ENCODE data around the gene NCOA1. TPM values are rescaled to one million over a fixed set of nuclear protein-coding genes. Genes with fewer than 3 reads are reported as not detected.

NCOA1 gene
- total and polyA plus RNA-seq, 12 donors, result 8.6 to 36.7 (median 32.0) TPM

GRCh38 chr2:24491542-24492420 is 727 bp downstream of the NCOA1 start:
- DNase-seq (peak; percentile 62 to 72), ATAC-seq (peak; percentile 44 to 67 (median 60))
- intact Hi-C loops (cut with DNase I), result loop anchor here in 4 of 10 donors (1.0 to 10.0 kb wide), 6 partner anchors 54 to 336 kb away; partner anchors contain the start of genes CENPO (in 1 of the 4) and PTRHD1 (in 1 of the 4)
- no peaks in the 10 kb centered on the region for H3K27me3 ChIP-seq
- H3K9me3 ChIP-seq, result no peaks in the 10 kb centered on the region
- H3K4me1 ChIP-seq, result peaks cover 4 to 54% (median 41%) of the 10 kb centered on the region in 9 donors
- H3K4me3 ChIP-seq, result peak overlapping the region; percentile 63 to 97 (median 88)
- no peaks in the 10 kb centered on the region for H3K36me3 ChIP-seq
- H3K27ac ChIP-seq, result peak overlapping the region; percentile 82 to 98 (median 94)
- TF ChIP-seq CTCF (IDR thresholded peaks at IDR 0.05), result peak in 1 of 9 donors; percentile 17
- 0% methylated on average over 82 to 94 of the region's 100 CpGs for WGBS, 2 donors

- Histone ChIP-seq H3K4me3 (peak overlapping the region; percentile 63 to 97 (median 88)), H3K27me3 (no peaks in the 10 kb centered on the region), H3K27ac (peak overlapping the region in 9 of 10 donors; percentile 82 to 98 (median 95)), H3K36me3 (no peaks in the 10 kb centered on the region), H3K9me3 (no peaks in the 10 kb centered on the region), H3K4me1 (peaks cover 4 to 63% (median 44%) of the 10 kb centered on the region in 9 donors)
- no peak for TF ChIP-seq CTCF (IDR thresholded peaks at IDR 0.05)
- WGBS, 2 donors, result 9 to 12% methylated on average over 16 of the region's 16 CpGs
- peak in 1 of 2 donors; percentile 22 for DNase-seq
- intact Hi-C loops (cut with DNase I), result loop anchor here in 4 of 10 donors (5.0 to 10.0 kb wide), 5 partner anchors 55 to 335 kb away; partner anchors contain the start of genes CENPO (in 1 of the 4) and PTRHD1 (in 1 of the 4)
- ATAC-seq, result peak in 6 of 8 donors; percentile 4 to 42 (median 24)
These were observed 1.6 kb downstream of the NCOA1 start for GRCh38 chr2:24492421-24493279.

GRCh38 chr2:24493713-24494112 is 2.7 kb downstream of the NCOA1 start:
- WGBS, 2 donors, result 59 to 61% methylated on average over 1 of the region's 1 CpG

More at GRCh38 chr2:24493713-24494112, 2.7 kb downstream of the NCOA1 start:
- ATAC-seq (no peak), DNase-seq (no peak)
- H3K4me1 ChIP-seq, result peaks cover 4 to 71% (median 55%) of the 10 kb centered on the region in 9 donors
- peak overlapping the region in 4 of 10 donors; percentile 1 to 98 (median 94) for H3K27ac ChIP-seq
- TF ChIP-seq CTCF (IDR thresholded peaks at IDR 0.05), result no peak
- no peaks in the 10 kb centered on the region for H3K36me3 ChIP-seq
- no peaks in the 10 kb centered on the region for H3K27me3 ChIP-seq
- intact Hi-C loops (cut with DNase I), result loop anchor here in 4 of 10 donors (5.0 to 10.0 kb wide), 5 partner anchors 56 to 334 kb away; partner anchors contain the start of genes CENPO (in 1 of the 4) and PTRHD1 (in 1 of the 4)
- H3K9me3 ChIP-seq, result no peaks in the 10 kb centered on the region
- H3K4me3 ChIP-seq, result peak overlapping the region in 7 of 10 donors; percentile 84 to 97 (median 87)
